Measurements from ENCODE around the gene RENBP.

DNA sequence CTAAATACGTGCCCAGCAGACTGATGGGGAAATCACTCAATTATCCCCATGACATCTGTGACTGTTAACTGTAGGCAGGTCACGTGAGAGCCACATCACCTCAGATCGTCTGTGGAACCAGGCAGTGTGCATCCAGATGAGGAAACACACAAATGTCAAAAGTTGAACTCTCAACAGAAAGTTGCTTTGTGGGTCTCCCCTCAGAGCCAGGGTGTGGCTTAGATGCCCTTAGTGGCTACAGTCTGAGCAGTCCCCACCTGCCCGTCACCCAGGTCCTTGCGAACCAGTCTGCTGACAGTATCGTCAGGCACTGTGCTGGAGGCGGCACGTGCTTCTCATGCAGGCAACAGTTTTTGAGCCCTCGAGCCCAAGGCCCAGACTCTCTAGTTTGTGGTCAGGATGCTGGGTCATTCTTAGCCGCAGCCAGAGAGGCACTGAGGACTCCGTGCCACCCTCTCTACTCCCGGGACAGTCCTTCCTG, 38.9 kb upstream of the RENBP start:
- TF ChIP-seq POLR2AphosphoS5 (IDR thresholded peaks at IDR 0.05): no peak
- TF ChIP-seq, protein P1, sequence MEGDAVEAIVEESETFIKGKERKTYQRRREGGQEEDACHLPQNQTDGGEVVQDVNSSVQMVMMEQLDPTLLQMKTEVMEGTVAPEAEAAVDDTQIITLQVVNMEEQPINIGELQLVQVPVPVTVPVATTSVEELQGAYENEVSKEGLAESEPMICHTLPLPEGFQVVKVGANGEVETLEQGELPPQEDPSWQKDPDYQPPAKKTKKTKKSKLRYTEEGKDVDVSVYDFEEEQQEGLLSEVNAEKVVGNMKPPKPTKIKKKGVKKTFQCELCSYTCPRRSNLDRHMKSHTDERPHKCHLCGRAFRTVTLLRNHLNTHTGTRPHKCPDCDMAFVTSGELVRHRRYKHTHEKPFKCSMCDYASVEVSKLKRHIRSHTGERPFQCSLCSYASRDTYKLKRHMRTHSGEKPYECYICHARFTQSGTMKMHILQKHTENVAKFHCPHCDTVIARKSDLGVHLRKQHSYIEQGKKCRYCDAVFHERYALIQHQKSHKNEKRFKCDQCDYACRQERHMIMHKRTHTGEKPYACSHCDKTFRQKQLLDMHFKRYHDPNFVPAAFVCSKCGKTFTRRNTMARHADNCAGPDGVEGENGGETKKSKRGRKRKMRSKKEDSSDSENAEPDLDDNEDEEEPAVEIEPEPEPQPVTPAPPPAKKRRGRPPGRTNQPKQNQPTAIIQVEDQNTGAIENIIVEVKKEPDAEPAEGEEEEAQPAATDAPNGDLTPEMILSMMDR (IDR thresholded peaks at IDR 0.05): no peak
